Muscle of leg (tissue), 9 donors: ENCODE measurements around the gene EFTUD2. TPM values are rescaled to one million over a fixed set of nuclear protein-coding genes. Genes with fewer than 3 reads are reported as not detected.

ENCODE experiments used
- polyA plus RNA-seq, 8 donors: library from polyadenylated mRNA; unstranded; fragments of 120-200 nt; gene quantifications; one replicate each; pipeline versions ENCODE4 v1.2.1 to v1.2.3, GENCODE V29; 2013; ENCODE audit warnings: inconsistent platforms in 1 of 8, low replicate concordance in 1 of 8; ENCODE audit not compliant: insufficient read length in 8 of 8, insufficient read depth in 1 of 8
- total RNA-seq: library from RNA; stranded (reverse); fragments of 120-200 nt; gene quantifications from one replicate; pipeline ENCODE4 v1.2.4, GENCODE V29; 2013

Gene EFTUD2
- total and polyA plus RNA-seq, 9 donors, result 53.4 to 76.4 (median 66.9) TPM

Other genes with a start within 250 kb of the EFTUD2 start
- gene MEIOC, start 243.0 kb downstream of the EFTUD2 start, total RNA-seq, result 0.27 TPM
- 1 to 10 TPM in 6 of 8 donors, under 1 TPM in 2; 0.93 to 1.8 (median 1.5) TPM for gene MEIOC, start 243.0 kb downstream of the EFTUD2 start, polyA plus RNA-seq
- gene CCDC43, start 209.7 kb downstream of the EFTUD2 start, total RNA-seq, result 35.3 TPM
- 10 to 100 TPM; 25.6 to 36.3 (median 30.8) TPM for gene CCDC43, start 209.7 kb downstream of the EFTUD2 start, polyA plus RNA-seq
- 4.1 TPM for gene DBF4B, start 190.8 kb downstream of the EFTUD2 start, total RNA-seq
- 10 to 100 TPM in 2 of 8 donors, 1 to 10 TPM in 6; 6.0 to 11.3 (median 7.8) TPM for gene DBF4B, start 190.8 kb downstream of the EFTUD2 start, polyA plus RNA-seq
- gene ADAM11, start 140.5 kb downstream of the EFTUD2 start, total RNA-seq, result 1.3 TPM
- gene ADAM11, start 140.5 kb downstream of the EFTUD2 start, polyA plus RNA-seq, result 1 to 10 TPM; 1.8 to 4.3 (median 2.3) TPM
- 22.1 TPM for gene GJC1, start 69.2 kb downstream of the EFTUD2 start, total RNA-seq
- gene GJC1, start 69.2 kb downstream of the EFTUD2 start, polyA plus RNA-seq, result 10 to 100 TPM; 19.3 to 35.4 (median 24.3) TPM
- 6.6 TPM for gene HIGD1B, start 51.6 kb downstream of the EFTUD2 start, total RNA-seq
- 1 to 10 TPM; 3.4 to 5.8 (median 4.1) TPM for gene HIGD1B, start 51.6 kb downstream of the EFTUD2 start, polyA plus RNA-seq
- 0.35 TPM for gene GFAP, start 16.1 kb upstream of the EFTUD2 start, total RNA-seq
- gene GFAP, start 16.1 kb upstream of the EFTUD2 start, polyA plus RNA-seq, result 1 to 10 TPM in 1 of 8 donors, under 1 TPM in 7; 0.12 to 1.1 (median 0.24) TPM
- gene KIF18B, start 48.3 kb upstream of the EFTUD2 start, total RNA-seq, result 1.9 TPM
- 10 to 100 TPM in 4 of 8 donors, 1 to 10 TPM in 4; 7.4 to 12.2 (median 9.6) TPM for gene KIF18B, start 48.3 kb upstream of the EFTUD2 start, polyA plus RNA-seq
- 5.3 TPM for gene C1QL1, start 68.9 kb upstream of the EFTUD2 start, total RNA-seq
- gene C1QL1, start 68.9 kb upstream of the EFTUD2 start, polyA plus RNA-seq, result 10 to 100 TPM in 1 of 8 donors, 1 to 10 TPM in 6, under 1 TPM in 1; 0.82 to 11.1 (median 2.4) TPM
- 27.2 TPM for gene DCAKD, start 152.2 kb upstream of the EFTUD2 start, total RNA-seq
- 10 to 100 TPM; 28.0 to 40.1 (median 33.7) TPM for gene DCAKD, start 152.2 kb upstream of the EFTUD2 start, polyA plus RNA-seq
- 45.6 TPM for gene NMT1, start 161.9 kb upstream of the EFTUD2 start, total RNA-seq
- gene NMT1, start 161.9 kb upstream of the EFTUD2 start, polyA plus RNA-seq, result 10 to 100 TPM; 34.0 to 49.1 (median 37.8) TPM
- 15.1 TPM for gene PLCD3, start 233.1 kb upstream of the EFTUD2 start, total RNA-seq
- 10 to 100 TPM; 28.9 to 53.0 (median 39.5) TPM for gene PLCD3, start 233.1 kb upstream of the EFTUD2 start, polyA plus RNA-seq
- gene ACBD4, start 236.2 kb upstream of the EFTUD2 start, total RNA-seq, result 4.1 TPM
- gene ACBD4, start 236.2 kb upstream of the EFTUD2 start, polyA plus RNA-seq, result 1 to 10 TPM; 4.2 to 7.7 (median 5.5) TPM
- 8.6 TPM for gene HEXIM1, start 249.0 kb upstream of the EFTUD2 start, total RNA-seq
- 10 to 100 TPM; 21.2 to 28.0 (median 24.1) TPM for gene HEXIM1, start 249.0 kb upstream of the EFTUD2 start, polyA plus RNA-seq